Retinal pigment epithelial cell (primary cell): ENCODE measurements around the gene SEMA3B.

Experiments
- DNase-seq: peaks from one replicate; pipeline ENCODE4 v3.0.0-alpha.2; 2010; ENCODE audit warnings: low read depth
- H3K4me3 ChIP-seq: 2 replicates; pipeline ENCODE4 v1.5.1; 2011; ENCODE audit warnings: mild to moderate bottlenecking, low read length, control low read depth, moderate library complexity
- CTCF ChIP-seq: conservative IDR thresholded peaks from 2 replicates; pipeline ENCODE4 v1.5.1; 2011; ENCODE audit warnings: low read depth, low read length, control low read depth, inconsistent platforms

The SEMA3B gene

DNA sequence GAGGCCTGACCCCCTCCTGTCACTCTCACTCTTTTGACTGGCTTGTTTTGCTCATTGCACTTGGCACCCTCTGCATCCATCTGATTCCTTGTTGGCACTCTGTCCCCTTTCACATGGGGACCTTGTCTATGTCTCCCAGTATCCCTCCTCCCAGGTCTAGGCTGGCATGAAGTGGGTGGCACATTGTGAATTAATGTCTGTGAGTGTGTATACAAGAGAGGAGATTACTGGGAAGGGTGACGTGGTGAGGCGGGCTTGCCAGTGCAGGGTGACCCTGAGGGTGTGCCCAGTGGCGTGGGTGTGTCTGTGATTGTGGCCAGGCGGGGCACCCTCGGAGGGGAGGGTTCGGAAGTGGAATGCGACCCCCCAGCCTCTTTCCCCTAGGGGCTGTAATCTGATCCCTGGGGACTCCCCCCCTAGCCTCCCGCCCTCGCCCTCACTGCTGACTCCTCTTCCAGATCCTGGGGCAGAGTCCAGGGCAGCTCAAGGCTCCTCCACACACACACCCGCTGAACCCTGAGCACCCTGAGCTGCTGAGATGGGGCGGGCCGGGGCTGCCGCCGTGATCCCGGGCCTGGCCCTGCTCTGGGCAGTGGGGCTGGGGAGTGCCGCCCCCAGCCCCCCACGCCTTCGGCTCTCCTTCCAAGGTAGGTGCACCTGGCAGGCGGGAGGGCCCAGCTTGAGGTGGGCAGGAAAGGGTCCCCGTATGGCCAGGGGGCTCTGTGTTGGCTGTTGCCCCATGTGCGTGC, at the start of gene SEMA3B:
Gene SEMA3B, plus strand, starts transcription at position 445 of the 749 bp plus-strand sequence. Its CDS starts 94 bp downstream, at position 539.
- peak within 1 kb of the TSS; percentile 51 for H3K4me3 ChIP-seq
- DNase-seq = peak; percentile 81
- TF ChIP-seq CTCF = no peak

GRCh38 chr3:50219285-50219684, 49.7 kb upstream of the SEMA3B start:
- no peak overlapping the region for H3K4me3 ChIP-seq
- DNase-seq = no peak
- TF ChIP-seq CTCF = no peak

DNA sequence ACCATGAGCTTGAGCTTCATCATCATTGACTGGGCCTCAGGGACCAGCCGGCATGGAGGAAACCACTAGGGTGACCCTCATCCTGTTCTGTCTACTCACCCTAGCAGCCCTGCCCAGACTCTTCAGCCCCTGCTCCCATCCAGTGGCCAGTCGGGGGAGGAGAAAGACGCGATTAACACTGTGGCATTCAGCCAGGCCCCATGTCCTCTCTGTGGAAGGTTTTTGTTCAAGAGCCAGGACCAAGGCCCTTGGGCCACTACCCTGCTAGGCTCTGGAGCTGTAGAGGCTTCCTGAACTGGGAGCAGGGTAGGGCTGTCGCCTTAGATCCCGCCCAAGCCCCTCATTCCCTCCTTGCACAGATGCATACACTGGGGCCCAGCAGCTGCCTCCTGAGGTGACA, 48.8 kb upstream of the SEMA3B start:
- TF ChIP-seq CTCF = no peak
- no peak for DNase-seq
- no peak overlapping the region for H3K4me3 ChIP-seq

DNA sequence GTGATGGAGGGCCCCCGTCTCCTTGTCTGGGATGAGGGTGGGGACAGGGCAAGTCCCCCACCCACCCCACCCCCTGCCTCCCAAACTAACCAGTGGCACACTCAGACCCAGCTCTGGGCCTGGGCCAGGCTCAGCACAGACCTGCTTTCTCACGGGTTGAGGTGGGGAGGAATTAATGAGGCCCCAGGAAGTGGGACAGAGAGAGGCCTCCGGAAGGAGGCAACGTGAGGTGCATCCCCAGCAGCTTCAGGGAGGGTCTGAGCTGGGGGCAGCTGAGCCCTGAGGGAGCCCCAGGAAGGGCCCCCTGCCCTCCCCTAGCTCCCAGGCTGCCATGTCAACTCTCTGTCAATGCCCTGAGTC, 47.9 kb upstream of the SEMA3B start:
- no peak for TF ChIP-seq CTCF

GRCh38 chr3:50221411-50222168, 47.4 kb upstream of the SEMA3B start:
- DNase-seq = no peak
- no peak overlapping the region for H3K4me3 ChIP-seq
- TF ChIP-seq CTCF = no peak

More for the DNA sequence above, 47.9 kb upstream of the SEMA3B start:
- DNase-seq = no peak
- H3K4me3 ChIP-seq = no peak overlapping the region

DNA sequence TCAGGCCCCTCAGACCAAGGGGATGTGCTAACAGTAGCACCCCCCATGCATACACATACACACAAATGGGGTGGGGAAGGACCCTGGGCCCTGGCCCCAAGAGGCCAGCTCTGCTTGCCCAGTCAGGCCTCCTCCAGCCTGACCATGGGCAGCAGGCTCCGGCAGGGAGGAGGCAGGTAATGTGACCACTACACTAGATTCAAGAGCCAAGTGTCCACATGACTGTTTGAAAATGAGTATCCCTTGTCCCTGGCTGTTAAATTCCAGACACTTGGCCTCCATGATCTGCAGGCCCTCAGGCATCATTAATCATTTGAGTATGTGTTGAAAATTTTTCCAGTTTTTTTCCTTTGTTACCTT, 46.8 kb upstream of the SEMA3B start:
- no peak for DNase-seq
- no peak overlapping the region for H3K4me3 ChIP-seq
- TF ChIP-seq CTCF = no peak

DNA sequence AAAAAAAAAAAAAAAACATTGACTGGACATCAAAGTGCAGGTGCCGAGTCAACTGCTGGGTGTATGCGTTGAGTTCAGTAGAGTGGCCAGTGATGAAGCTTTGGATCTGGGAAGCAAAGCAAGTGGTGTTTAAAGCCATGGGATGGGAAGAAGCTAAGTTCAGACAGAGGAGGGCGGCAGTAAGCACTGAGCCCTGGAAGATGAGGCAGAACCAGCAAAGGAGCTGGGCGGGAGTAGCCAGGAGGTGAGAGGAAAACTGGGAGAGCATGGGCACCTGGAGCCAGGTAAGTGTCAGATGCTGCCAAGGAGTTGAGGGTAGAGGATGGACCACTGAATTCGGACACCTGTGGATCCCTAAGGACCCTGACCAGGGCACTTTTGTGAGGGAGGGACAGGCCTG, 44.3 kb upstream of the SEMA3B start:
- no peak for DNase-seq
- H3K4me3 ChIP-seq = no peak overlapping the region
- TF ChIP-seq CTCF = no peak
